Endothelial cell of coronary artery (primary cell): ENCODE data around the gene EHD3. TPM values are rescaled to one million over a fixed set of nuclear protein-coding genes. Genes with fewer than 3 reads are reported as not detected.

Experiments used
- total RNA-seq: library from RNA; depleted of rRNA; stranded (reverse); fragments of >200 nt; gene quantifications from 2 replicates; pipeline ENCODE4 v1.2.3, GENCODE V29; 2014

Gene EHD3
- total RNA-seq = 3.5 and 5.9 TPM in 2 replicates

GRCh38 chr2:31233741-31234682 lies at the start of gene EHD3:
TSS of gene EHD3 (plus strand) at chr2:31234152. CDS start at chr2:31234622, 470 bp downstream.

GRCh38 chr2:31217465-31218200 lies 16.3 kb upstream of the EHD3 start, which contains the start of gene CAPN14:
TSS of gene CAPN14 (minus strand) at chr2:31217515. CDS start at chr2:31205447, 12,068 bp downstream.

Other genes with a start within 250 kb of the EHD3 start
- 0.45 TPM in 1 of 2 replicates, not detected in the other for gene GALNT14, start 95.7 kb upstream of the EHD3 start, total RNA-seq
- gene CAPN14, start 16.6 kb upstream of the EHD3 start, total RNA-seq = under 0.01 and 0.09 TPM in 2 replicates
- not detected in 2 replicates for gene XDH, start 180.6 kb downstream of the EHD3 start, total RNA-seq